ENCODE measurements around the gene ERFL.

- TF ChIP-seq CTCF (IDR thresholded peaks at IDR 0.05; ENCODE audit: low read length) (no peak), EZH2 (IDR thresholded peaks at IDR 0.05; ENCODE audit: borderline replicate concordance, low read length) (no peak)
Measured at GRCh38 chr19:41918653-41919244, 9.5 kb downstream of the ERFL start.

All from OCI-LY1 (cell line).